GM11168 (cell line): Measurements from ENCODE around the gene GIN1.
"Not testable (repeated sequence)": the region's sequence is repeated elsewhere in the genome, so short reads cannot be mapped to it uniquely, and the experiment has no call there.

Source experiments
- in situ Hi-C: fragments of 300-500 bp; cut with MboI; formaldehyde crosslinking; loops from one replicate; pipeline ENCODE4 v1.12.0; 2022; ENCODE audit warnings: low sequenced_read_pairs; ENCODE audit not compliant: unreplicated experiment

Gene GIN1

GRCh38 chr5:103112910-103113309, 7.0 kb downstream of the GIN1 start:
- in situ Hi-C loops: no loop called here

GRCh38 chr5:103111468-103111867, 8.5 kb downstream of the GIN1 start:
- in situ Hi-C loops: no loop called here

- in situ Hi-C loops: no loop called here
Measured at GRCh38 chr5:103110403-103110802, 9.5 kb downstream of the GIN1 start.

- in situ Hi-C loops: no loop called here
Measured at GRCh38 chr5:103109277-103109676, 10.7 kb downstream of the GIN1 start.

- in situ Hi-C loops: no loop called here
Measured at GRCh38 chr5:103108086-103108485, 11.9 kb downstream of the GIN1 start.

GRCh38 chr5:103102234-103102633, 17.7 kb downstream of the GIN1 start:
- in situ Hi-C loops: no loop called here

- in situ Hi-C loops: no loop called here
Measured at GRCh38 chr5:103101079-103101750, 18.7 kb downstream of the GIN1 start.

- in situ Hi-C loops: no loop called here
Measured at GRCh38 chr5:103098993-103099392, 20.9 kb downstream of the GIN1 start.

- in situ Hi-C loops: no loop called here
Measured at GRCh38 chr5:103094737-103095136, 25.2 kb downstream of the GIN1 start.

- in situ Hi-C loops: no loop called here
Measured at GRCh38 chr5:103093727-103094126, 26.2 kb downstream of the GIN1 start.

- in situ Hi-C loops: no loop called here
Measured at GRCh38 chr5:103092676-103093075, 27.3 kb downstream of the GIN1 start.

- in situ Hi-C loops: no loop called here
Measured at GRCh38 chr5:103090791-103091190, 29.1 kb downstream of the GIN1 start.

GRCh38 chr5:103089272-103089671, 30.7 kb downstream of the GIN1 start:
- in situ Hi-C loops: no loop called here

GRCh38 chr5:103086547-103086946, 33.4 kb downstream of the GIN1 start:
- in situ Hi-C loops: no loop called here

GRCh38 chr5:103079796-103080195, 40.1 kb downstream of the GIN1 start:
- in situ Hi-C loops: no loop called here

GRCh38 chr5:103075442-103075841, 44.5 kb downstream of the GIN1 start:
- in situ Hi-C loops: no loop called here

- in situ Hi-C loops: not testable (repeated sequence)
Measured at GRCh38 chr5:103073500-103073899, 46.4 kb downstream of the GIN1 start.

- in situ Hi-C loops: no loop called here
Measured at GRCh38 chr5:103066326-103066725, 53.6 kb downstream of the GIN1 start.

- in situ Hi-C loops: no loop called here
Measured at GRCh38 chr5:103060424-103060954, 59.4 kb downstream of the GIN1 start.

GRCh38 chr5:103059525-103059924, 60.4 kb downstream of the GIN1 start:
- in situ Hi-C loops: no loop called here

GRCh38 chr5:103057208-103058130, 62.5 kb downstream of the GIN1 start:
- in situ Hi-C loops: no loop called here
